SK-N-SH (cell line): ENCODE results near the gene PWP1. TPM values are rescaled to one million over a fixed set of nuclear protein-coding genes. Genes with fewer than 3 reads are reported as not detected.

Experiments used
- CTCF ChIA-PET: fragments of 300-600, 350-600 bp; formaldehyde crosslinking; extraction: SDS; loops from one replicate; lab custom pipeline; 2021; lab: Yijun Ruan, JAX
- POLR2A ChIA-PET: fragments of 350-600 bp; sonication (Branson Sonifier 250); formaldehyde crosslinking; extraction: SDS; loops from one replicate; lab custom pipeline; 2020; ENCODE audit warnings: antibody characterized with exemption, inconsistent platforms; lab: Yijun Ruan, JAX
- DNase-seq: peaks from one replicate; pipeline ENCODE4 v3.0.0; 2012
- H2AFZ ChIP-seq: fragments of 200-600 bp; sonication (generic); 2 replicates; pipeline ENCODE4 v1.8.1; 2016; ENCODE audit warnings: antibody characterized with exemption, mild to moderate bottlenecking, low read depth
- H3F3A ChIP-seq: fragments of 200-600 bp; sonication (generic); replicated peaks from 2 replicates; pipeline ENCODE3; 2016; ENCODE audit warnings: antibody characterized with exemption, mild to moderate bottlenecking; ENCODE audit not compliant: insufficient read depth
- H3K27ac ChIP-seq, 2 experiments: fragments of 200-500 bp in 1 of 2; fragments of 200-600 bp in 1 of 2; sonication (Bioruptor generic) in 1 of 2; sonication (generic), shearing (Covaris generic) in 1 of 2; 2 replicates each; pipeline versions ENCODE4 v1.5.1 to v1.6.1; 2014 to 2016; ENCODE audit warnings: low read depth in 2 of 2, inconsistent platforms in 1 of 2, low read length in 1 of 2, mild to moderate bottlenecking in 1 of 2, mixed read lengths in 1 of 2
- H3K27me3 ChIP-seq: fragments of 200-600 bp; sonication (generic), shearing (Covaris generic); 2 replicates; pipeline ENCODE4 v1.6.1; 2016; ENCODE audit warnings: mixed run types; ENCODE audit not compliant: insufficient read depth
- H3K36me3 ChIP-seq, 2 experiments: fragments of 200-500 bp in 1 of 2; fragments of 200-600 bp in 1 of 2; sonication (Bioruptor generic) in 1 of 2; sonication (generic) in 1 of 2; replicated peaks in 1 of 2; 2 replicates each; pipeline versions ENCODE3 to v1.5.1; 2014 to 2016; ENCODE audit warnings: low read length in 1 of 2, mild to moderate bottlenecking in 1 of 2; ENCODE audit not compliant: insufficient read depth in 2 of 2, control insufficient read depth in 1 of 2
- H3K4me1 ChIP-seq, 2 experiments: fragments of 200-500 bp in 1 of 2; fragments of 200-600 bp in 1 of 2; sonication (Bioruptor generic) in 1 of 2; sonication (generic), shearing (Covaris generic) in 1 of 2; 2 replicates each; pipeline versions ENCODE4 v1.5.1 to v1.6.1; 2014 to 2016; ENCODE audit warnings: low read depth in 1 of 2, low read length in 1 of 2, mixed run types in 1 of 2; ENCODE audit not compliant: insufficient read depth in 2 of 2, control insufficient read depth in 1 of 2
- H3K4me2 ChIP-seq: fragments of 200-600 bp; sonication (generic), shearing (Covaris generic); 2 replicates; pipeline ENCODE4 v1.6.1; 2017; ENCODE audit warnings: mixed run types
- H3K4me3 ChIP-seq, 2 experiments: fragments of 200-500 bp in 1 of 2; fragments of 200-600 bp in 1 of 2; sonication (Bioruptor generic) in 1 of 2; sonication (generic), shearing (Covaris generic) in 1 of 2; 2 replicates each; pipeline versions ENCODE4 v1.5.1 to v1.8.1; 2014 to 2016; ENCODE audit warnings: low read depth in 2 of 2, inconsistent platforms in 1 of 2, low read length in 1 of 2, mild to moderate bottlenecking in 1 of 2, mixed read lengths in 1 of 2, moderate library complexity in 1 of 2
- H3K79me2 ChIP-seq: fragments of 200-600 bp; sonication (generic); 2 replicates; pipeline ENCODE4 v1.8.1; 2017; ENCODE audit warnings: mild to moderate bottlenecking; ENCODE audit not compliant: insufficient read depth
- H3K9ac ChIP-seq: fragments of 200-600 bp; sonication (generic); 2 replicates; pipeline ENCODE4 v1.6.1; 2017; ENCODE audit warnings: mixed run types
- H3K9me2 ChIP-seq: fragments of 200-600 bp; sonication (generic); 2 replicates; pipeline ENCODE4 v1.6.1; 2017; ENCODE audit warnings: mixed run types
- H3K9me3 ChIP-seq: fragments of 200-600 bp; sonication (generic); 2 replicates; pipeline ENCODE4 v1.6.1; 2017; ENCODE audit warnings: mixed run types, mild to moderate bottlenecking, moderate library complexity
- H4K20me1 ChIP-seq: fragments of 200-600 bp; sonication (generic); 2 replicates; pipeline ENCODE4 v1.6.1; 2017; ENCODE audit warnings: mild to moderate bottlenecking, mixed run types; ENCODE audit not compliant: insufficient read depth
- CTCF ChIP-seq: fragments of 200-600 bp; sonication (generic); IDR thresholded peaks from 2 replicates; pipeline ENCODE4 v1.6.1; 2017; ENCODE audit warnings: antibody characterized with exemption, mild to moderate bottlenecking, moderate library complexity
- FOXJ3 ChIP-seq: sonication (generic); formaldehyde crosslinking; IDR thresholded peaks from 2 replicates; pipeline ENCODE4 v1.5.1; 2020; ENCODE audit warnings: mild to moderate bottlenecking, missing genetic modification reagents
- FOXM1 ChIP-seq: IDR thresholded peaks from 2 replicates; pipeline ENCODE4 v1.4.0; 2012; ENCODE audit warnings: low read depth, mild to moderate bottlenecking
- GABPA ChIP-seq: IDR thresholded peaks from 2 replicates; pipeline ENCODE4 v1.4.0; 2012; ENCODE audit warnings: low read depth, mild to moderate bottlenecking
- IRF3 ChIP-seq: fragments of 150-350 bp; IDR thresholded peaks from 2 replicates; pipeline ENCODE4 v1.6.1; 2016; ENCODE audit warnings: mild to moderate bottlenecking, low read depth, low read length
- JUND ChIP-seq: IDR thresholded peaks from 2 replicates; pipeline ENCODE4 v1.4.0; 2012
- MEF2A ChIP-seq: IDR thresholded peaks from 2 replicates; pipeline ENCODE4 v1.4.0; 2012; ENCODE audit warnings: low read depth, borderline replicate concordance
- MXI1 ChIP-seq: IDR thresholded peaks from 2 replicates; pipeline ENCODE4 v1.6.1; 2012; ENCODE audit warnings: mild to moderate bottlenecking, low read depth, low read length, improper control_type of control experiment
- NRF1 ChIP-seq: IDR thresholded peaks from 2 replicates; pipeline ENCODE4 v1.6.1; 2012; ENCODE audit warnings: low read depth, mild to moderate bottlenecking, low read length
- PBX3 ChIP-seq: IDR thresholded peaks from 2 replicates; pipeline ENCODE4; 2012
- RAD21 ChIP-seq: IDR thresholded peaks from 2 replicates; pipeline ENCODE4 v1.6.1; 2012; ENCODE audit warnings: mild to moderate bottlenecking, low read length
- REST ChIP-seq: IDR thresholded peaks from 2 replicates; pipeline ENCODE4 v1.6.1; 2012; ENCODE audit warnings: mild to moderate bottlenecking, low read depth, low read length, moderate library complexity
- RFX5 ChIP-seq: IDR thresholded peaks from 2 replicates; pipeline ENCODE4 v1.6.1; 2012; ENCODE audit warnings: mild to moderate bottlenecking, improper control_type of control experiment, low read length
- RXRA ChIP-seq: IDR thresholded peaks from 2 replicates; pipeline ENCODE4 v1.4.0; 2012; ENCODE audit warnings: low read depth, mild to moderate bottlenecking, borderline replicate concordance
- SMC3 ChIP-seq: IDR thresholded peaks from 2 replicates; pipeline ENCODE4 v1.6.1; 2012; ENCODE audit warnings: low read depth, low read length, improper control_type of control experiment
- TCF12 ChIP-seq: IDR thresholded peaks from 2 replicates; pipeline ENCODE4 v1.4.0; 2012
- TEAD4 ChIP-seq: IDR thresholded peaks from 2 replicates; pipeline ENCODE4 v1.4.0; 2012; ENCODE audit warnings: mild to moderate bottlenecking, borderline replicate concordance; ENCODE audit not compliant: insufficient read depth
- YY1 ChIP-seq: IDR thresholded peaks from 2 replicates; pipeline ENCODE4 v1.4.0; 2012; ENCODE audit warnings: low read depth, mild to moderate bottlenecking
- polyA plus RNA-seq, 3 experiments: library from polyadenylated mRNA; depleted of rRNA; stranded (reverse); fragments of >200 nt; gene quantifications; 2 replicates each; pipeline ENCODE4 v1.2.3, GENCODE V29; 2012

Gene PWP1
- polyA plus RNA-seq, 1 of the 3 experiments (the other 2 are of a cell fraction) = 129 TPM

GRCh38 chr12:107685360-107686248, at the start of gene PWP1 (continued):
- TF ChIP-seq RAD21 = 0 out of 2 replicates have a peak, but pooled peaks have one; percentile 6
- peak; percentile 59 for TF ChIP-seq GABPA
- no peak for TF ChIP-seq REST
- no peak for TF ChIP-seq IRF3
- no peak for TF ChIP-seq MEF2A
- TF ChIP-seq MXI1 = peak; percentile 100
- no peak; the same call in 1 of the 2 replicates for TF ChIP-seq SMC3

GRCh38 chr12:107641154-107641553, 44.4 kb upstream of the PWP1 start:
- Histone ChIP-seq H2AFZ (no peak overlapping the region), H3K4me2 (no peak overlapping the region), H3K36me3 (no peaks in the 10 kb centered on the region), H4K20me1 (no peaks in the 10 kb centered on the region), H3K9me2 (no peaks in the 10 kb centered on the region), H3K27ac (no peak overlapping the region), H3F3A (no peaks in the 10 kb centered on the region), H3K4me3 (no peak overlapping the region), H3K79me2 (no peaks in the 10 kb centered on the region), H3K9ac (no peak overlapping the region), H3K27me3 (no peaks in the 10 kb centered on the region), H3K4me1 (peaks cover 0 to 8% of the 10 kb centered on the region in 2 experiments; a peak in 2 of 4 replicates), H3K9me3 (no peaks in the 10 kb centered on the region)
- POLR2A ChIA-PET = no interaction called here
- DNase-seq = no peak
- no peak for TF ChIP-seq FOXM1
- no peak for TF ChIP-seq FOXJ3 (CRISPR knock-in tag)
- TF ChIP-seq NRF1 = no peak
- no peak for TF ChIP-seq IRF3
- TF ChIP-seq GABPA = no peak
- no peak for TF ChIP-seq SMC3
- no peak for TF ChIP-seq PBX3
- TF ChIP-seq TEAD4 = no peak
- no peak for TF ChIP-seq YY1
- no peak for TF ChIP-seq RFX5
- no peak for TF ChIP-seq CTCF
- no peak for TF ChIP-seq JUND
- no peak for TF ChIP-seq RXRA
- no peak for TF ChIP-seq TCF12
- CTCF ChIA-PET = interaction anchor here (0.8 kb wide), 1 partner anchor 33 kb away, joined by 3 read pairs; no protein-coding TSS in a partner anchor
